K562 (cell line): Measurements from ENCODE around the gene LRRC75A. TPM values are rescaled to one million over a fixed set of nuclear protein-coding genes. Genes with fewer than 3 reads are reported as not detected.

Experiments
- ATAC-seq: fragments of 200-7000 bp; cut with Tn5 transposase; 3 replicates; pipeline ENCODE4 v1.9.1; 2020; ENCODE audit warnings: moderate library complexity
- BruUV-seq: library from RNA; stranded (reverse); fragments of 400-500 nt; replicated peaks from 2 replicates; lab custom pipeline; 2021; lab: Mats Ljungman, UMichigan
- CTCF ChIA-PET: fragments of 300-600 bp; formaldehyde crosslinking; extraction: SDS; loops from one replicate; lab custom pipeline; 2021; ENCODE audit warnings: low intra/inter-chr PET ratio; lab: Yijun Ruan, JAX
- POLR2A ChIA-PET: fragments of 300-600, 350-650 bp; sonication (Branson Sonifier 250); formaldehyde crosslinking; extraction: SDS; loops from one replicate; lab custom pipeline; 2021; ENCODE audit warnings: antibody characterized with exemption, inconsistent platforms; lab: Yijun Ruan, JAX
- DNase-seq, 4 experiments: peaks; one replicate each; pipeline versions ENCODE4 v3.0.0 to v3.0.0-alpha.2; 2011 to 2018; ENCODE audit warnings: low spot score in 3 of 4, mixed read lengths in 3 of 4; ENCODE audit errors: extremely low read depth in 1 of 4
- FAIRE-seq: peaks from 2 replicates; lab custom pipeline; 2011; peaks lifted over from hg19 to GRCh38; lab: Jason Lieb, UNC
- H2AFZ ChIP-seq: 2 replicates; pipeline ENCODE4 v1.6.0; 2011; ENCODE audit warnings: low read depth, low read length, control low read depth, inconsistent platforms
- H3K27ac ChIP-seq: fragments of 200-600 bp; 3 replicates; pipeline ENCODE4 v1.8.0; 2011; ENCODE audit warnings: low read depth, mild to moderate bottlenecking, control low read depth, inconsistent platforms, low read length, moderate library complexity, mixed read lengths; ENCODE audit errors: extremely low read depth
- H3K27me3 ChIP-seq, 2 experiments: fragments of 300-600 bp in 1 of 2; 2 replicates in 1 of 2; 3 replicates in 1 of 2; pipeline versions ENCODE4 v1.6.0 to v1.8.0; 2011; ENCODE audit warnings: inconsistent platforms in 2 of 2, low read length in 2 of 2, mild to moderate bottlenecking in 1 of 2, mixed read lengths in 1 of 2, moderate library complexity in 1 of 2; ENCODE audit not compliant: control insufficient read depth in 2 of 2, insufficient read depth in 2 of 2
- H3K36me3 ChIP-seq: fragments of 300-600 bp; 3 replicates; pipeline ENCODE4 v1.8.0; 2011; ENCODE audit warnings: mild to moderate bottlenecking, low read length, inconsistent platforms; ENCODE audit not compliant: control insufficient read depth, insufficient read depth
- H3K4me1 ChIP-seq, 2 experiments: fragments of 200-600 bp in 1 of 2; replicated peaks in 1 of 2; 2 replicates in 1 of 2; 3 replicates in 1 of 2; pipeline versions ENCODE4 v1.5.1 to v1.8.0; 2011; ENCODE audit warnings: inconsistent platforms in 2 of 2, low read length in 2 of 2, mild to moderate bottlenecking in 1 of 2, mixed read lengths in 1 of 2, moderate library complexity in 1 of 2; ENCODE audit not compliant: control insufficient read depth in 2 of 2, insufficient read depth in 2 of 2
- H3K4me2 ChIP-seq: 2 replicates; pipeline ENCODE4 v1.6.1; 2011; ENCODE audit warnings: low read length, control low read depth, inconsistent platforms, mixed read lengths; ENCODE audit not compliant: insufficient read depth
- H3K4me3 ChIP-seq: fragments of 200-600 bp; sonication (generic), shearing (Covaris generic); 2 replicates; pipeline ENCODE4 v1.5.1; 2016; ENCODE audit warnings: control low read depth, inconsistent platforms
- H3K79me2 ChIP-seq: fragments of 200-600 bp; 3 replicates; pipeline ENCODE4 v1.8.0; 2011; ENCODE audit warnings: low read length, inconsistent platforms; ENCODE audit not compliant: control insufficient read depth, insufficient read depth
- H3K9ac ChIP-seq, 2 experiments: 2 replicates each; pipeline versions ENCODE4 v1.6.0 to v1.6.1; 2011; ENCODE audit warnings: low read depth in 2 of 2, low read length in 2 of 2, control low read depth in 1 of 2, inconsistent platforms in 1 of 2, mild to moderate bottlenecking in 1 of 2, mixed read lengths in 1 of 2; ENCODE audit not compliant: insufficient read depth in 1 of 2
- H3K9me1 ChIP-seq: one replicate; pipeline ENCODE4 v1.6.0; 2011; ENCODE audit warnings: inconsistent platforms, mild to moderate bottlenecking, low read length, moderate library complexity; ENCODE audit not compliant: control insufficient read depth, insufficient read depth
- H3K9me3 ChIP-seq: replicated peaks from 2 replicates; pipeline ENCODE4 v1.5.1; 2011; ENCODE audit warnings: low read depth, low read length, inconsistent platforms; ENCODE audit not compliant: control insufficient read depth, insufficient read depth
- H4K20me1 ChIP-seq: replicated peaks from 2 replicates; pipeline ENCODE4 v1.6.1; 2011; ENCODE audit warnings: low read length, inconsistent platforms, mixed read lengths; ENCODE audit not compliant: control insufficient read depth, insufficient read depth
- CHD1 ChIP-seq: fragments of 200-600 bp; sonication (generic); IDR thresholded peaks from one replicate; pipeline ENCODE4 v1.6.1; 2012; ENCODE audit warnings: mild to moderate bottlenecking, moderate library complexity, low read length, inconsistent platforms
- CREB1 ChIP-seq, 2 experiments: sonication (generic) in 1 of 2; formaldehyde crosslinking in 1 of 2; IDR thresholded peaks; 2 replicates each; pipeline versions ENCODE4 v1.6.1 to v1.8.0; 2012 to 2022; ENCODE audit warnings: inconsistent platforms in 1 of 2, mild to moderate bottlenecking in 1 of 2, missing genetic modification reagents in 1 of 2, moderate library complexity in 1 of 2
- POLR2G ChIP-seq: fragments of 200-400 bp; formaldehyde crosslinking; IDR thresholded peaks from 2 replicates; pipeline ENCODE4 v1.6.1; 2017; ENCODE audit warnings: low read depth, mild to moderate bottlenecking, antibody characterized with exemption, low read length, moderate library complexity
- ZBED1 ChIP-seq: IDR thresholded peaks from 2 replicates; pipeline ENCODE4 v1.6.1; 2014
- WGBS: fragments of 100-300 bp; shearing (Covaris generic); methylation state at CpG from one replicate; pipeline ENCODE4 v1.1.6; 2016; ENCODE audit warnings: low coverage, mixed read lengths; ENCODE audit not compliant: insufficient coverage; ENCODE audit errors: missing lambda C conversion rate; 5-methylcytosine and 5-hydroxymethylcytosine counted together
- in situ Hi-C: fragments of 300-500 bp; cut with MboI; formaldehyde crosslinking; loops from 4 replicates; pipeline ENCODE4 v1.15.0; 2018; ENCODE audit warnings: inconsistent platforms, mixed read lengths
- intact Hi-C: fragments of 100-400 bp; cut with micrococcal nuclease; formaldehyde crosslinking; loops from 2 replicates; pipeline ENCODE4 v1.14.2; 2022
- polyA plus RNA-seq, 8 experiments: library from polyadenylated mRNA; depleted of rRNA in 4 of 8; stranded (reverse) in 5 of 8; unstranded in 3 of 8; fragments of >200 nt; fragmentation: Nextera tagmentation in 2 of 8; fragmentation: Illumina TruSeq in 1 of 8; extraction: Ambion mirVana in 2 of 8; extraction: Trizol in 1 of 8; gene quantifications; 2 replicates each; pipeline versions ENCODE4 v1.2.1 to v1.2.3, GENCODE V29; 2011 to 2014; ENCODE audit warnings: inconsistent platforms in 1 of 8, missing spikeins in 1 of 8
- total RNA-seq, 7 experiments: library from RNA; depleted of rRNA in 6 of 7; stranded (reverse); fragments of >200 nt in 6 of 7; fragmentation: Illumina TruSeq in 2 of 7; extraction: Trizol in 2 of 7; gene quantifications; 2 replicates each; pipeline versions ENCODE4 v1.2.1 to v1.2.3, GENCODE V29; 2011 to 2021; ENCODE audit warnings: low replicate concordance in 1 of 7

Gene LRRC75A
- total and polyA plus RNA-seq, 9 of the 15 experiments (the other 6 are each of a cell fraction or from before 2014, with no cell fraction given) = 0.04 to 0.34 (median 0.08) TPM; not detected in 5

DNA sequence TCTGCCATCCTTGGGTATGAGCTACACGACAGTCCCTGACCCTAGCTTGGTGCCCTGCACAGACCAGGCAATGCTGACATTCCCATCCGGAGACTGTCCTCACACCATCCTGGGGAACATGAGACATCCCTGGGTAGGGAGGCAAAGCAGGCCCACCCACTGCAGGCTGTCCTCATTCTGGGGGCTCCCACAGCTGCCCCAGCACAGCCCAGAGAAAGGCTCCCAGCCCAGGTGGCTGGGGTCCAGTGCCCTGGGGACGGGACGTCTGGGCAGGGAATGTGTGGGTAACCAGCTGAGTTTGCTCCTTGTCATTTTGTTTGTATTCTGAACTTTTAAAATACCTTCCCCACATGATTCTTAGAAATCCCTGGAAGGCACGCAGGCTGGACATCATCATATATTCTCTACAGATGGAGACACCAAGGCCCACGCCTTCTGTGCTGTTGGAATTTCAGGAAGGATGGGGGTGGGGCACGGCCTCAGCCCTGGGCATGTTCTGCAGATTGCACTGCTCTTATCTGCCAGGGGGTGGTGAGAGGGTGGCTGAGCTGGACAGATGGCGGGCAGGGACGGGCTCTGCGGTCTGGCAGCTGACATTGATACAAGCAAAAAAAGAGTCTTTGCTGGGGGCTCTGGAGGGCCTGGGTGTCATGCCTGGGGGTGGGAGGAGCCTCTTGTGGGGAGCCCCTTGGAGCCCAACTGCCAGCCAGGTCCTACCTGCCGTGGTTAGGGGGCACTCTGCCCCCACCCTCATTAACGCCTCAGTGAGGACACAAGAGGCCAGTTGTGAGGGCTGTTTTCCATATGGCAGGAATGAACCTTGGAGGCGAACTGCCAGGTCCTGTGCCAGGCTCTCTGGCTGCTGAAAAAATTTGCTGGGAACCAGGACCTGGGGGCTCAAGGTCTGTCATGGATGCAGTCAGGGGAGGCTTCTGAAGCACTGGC lies 28.4 kb downstream of the LRRC75A start:
- ATAC-seq (no peak), FAIRE-seq (no peak), DNase-seq (no peak)
- Histone ChIP-seq H4K20me1 (peaks cover 9% of the 10 kb centered on the region; the same call in 1 of the 2 replicates), H3K27me3 (no peaks in the 10 kb centered on the region; a peak in 1 of 5 replicates), H3K9me3 (no peaks in the 10 kb centered on the region), H3K4me2 (no peak overlapping the region), H3K9ac (no peak overlapping the region), H2AFZ (no peak overlapping the region), H3K4me1 (peaks cover 0 to 5% of the 10 kb centered on the region in 2 experiments; a peak in 2 of 5 replicates), H3K79me2 (no peaks in the 10 kb centered on the region), H3K27ac (no peak overlapping the region), H3K4me3 (no peak overlapping the region), H3K9me1 (no peaks in the 10 kb centered on the region), H3K36me3 (peaks cover 4% of the 10 kb centered on the region; the same call in 1 of the 3 replicates)
- in situ Hi-C loops (no loop called here), intact Hi-C loops (no loop called here)
- ChIA-PET CTCF (no interaction called here), POLR2A (interaction anchor here (0.6 to 1.0 kb wide), 4 partner anchors 11 to 689 kb away, joined by 3 to 5 read pairs (median 3); no protein-coding TSS in a partner anchor)
- TF ChIP-seq CHD1 (no peak), CREB1 (IDR thresholded peaks at IDR 0.05) (no peak), CREB1 (CRISPR knock-in tag; IDR thresholded peaks at IDR 0.05) (no peak), POLR2G (0 out of 2 replicates have a peak, but pooled peaks have one; percentile 22), ZBED1 (no peak)
- 71% methylated on average over 8 of the region's 13 CpGs for WGBS
- no TSS peak for BruUV-seq
